Activated CD4-positive, alpha-beta T cell treated with anti-CD3 and anti-CD28 coated beads for 36 hours (primary cell): ENCODE results near the gene TSPAN3. TPM values are rescaled to one million over a fixed set of nuclear protein-coding genes. Genes with fewer than 3 reads are reported as not detected.
A peak's percentile ranks its signal among the peaks of the same experiment; 100 is the strongest.

Source experiments
- ATAC-seq: fragments of 200-7000 bp; cut with Tn5 transposase; one replicate; pipeline ENCODE4 v1.10.0; 2021; ENCODE audit warnings: mild to moderate bottlenecking, moderate library complexity
- CTCF ChIA-PET: fragments of 350-600 bp; sonication (Branson Sonifier 250); formaldehyde crosslinking; loops from one replicate; lab custom pipeline; 2021; ENCODE audit warnings: antibody characterized with exemption; lab: Charles Lee
- POLR2A ChIA-PET: fragments of 350-600 bp; sonication (Branson Sonifier 250); formaldehyde crosslinking; loops from one replicate; lab custom pipeline; 2021; ENCODE audit warnings: antibody characterized with exemption, inconsistent platforms; lab: Charles Lee
- DNase-seq: peaks from one replicate; pipeline ENCODE4 v3.0.0-alpha.2; 2020
- H3K27ac Mint-ChIP-seq: one replicate; pipeline ENCODE4 v1.8.0; 2021; ENCODE audit warnings: mixed read lengths
- H3K27me3 Mint-ChIP-seq: one replicate; pipeline ENCODE4 v1.8.0; 2021; ENCODE audit warnings: mixed read lengths
- H3K36me3 Mint-ChIP-seq: one replicate; pipeline ENCODE4 v1.8.0; 2021; ENCODE audit warnings: low read depth, mixed read lengths
- H3K4me1 Mint-ChIP-seq: one replicate; pipeline ENCODE4 v1.8.0; 2021; ENCODE audit warnings: mixed read lengths
- H3K4me3 Mint-ChIP-seq: one replicate; pipeline ENCODE4 v1.8.0; 2021; ENCODE audit warnings: mild to moderate bottlenecking, moderate library complexity, mixed read lengths
- H3K9me3 Mint-ChIP-seq: one replicate; pipeline ENCODE4 v1.8.0; 2021; ENCODE audit warnings: low read depth, mixed read lengths
- intact Hi-C, 2 experiments: fragments of 100-400 bp; cut with DNase I in 1 of 2; cut with micrococcal nuclease in 1 of 2; formaldehyde crosslinking; loops; one replicate each; pipeline versions ENCODE4 v1.14.2 to v1.15.1; 2022 to 2024; cut with DNase I, micrococcal nuclease
- total RNA-seq, 2 experiments: library from RNA; stranded (reverse); gene quantifications; one replicate each; pipeline ENCODE4 v1.2.3, GENCODE V29; 2021

Gene TSPAN3
- total RNA-seq, 2 experiments from 2014 or later: 26.2 to 28.4 TPM

- ChIA-PET CTCF (no interaction called here), POLR2A (no interaction called here)
- H3K4me3 Mint-ChIP-seq: no peak overlapping the region
- no peaks in the 10 kb centered on the region for H3K9me3 Mint-ChIP-seq
- H3K27ac Mint-ChIP-seq: no peak overlapping the region
- H3K27me3 Mint-ChIP-seq: no peaks in the 10 kb centered on the region
- DNase-seq: no peak
- intact Hi-C loops: no loop called here
- ATAC-seq: no peak
- H3K4me1 Mint-ChIP-seq: peaks cover 23% of the 10 kb centered on the region
- H3K36me3 Mint-ChIP-seq: peaks cover 15% of the 10 kb centered on the region
Measured at GRCh38 chr15:77053709-77054108, 17.2 kb downstream of the TSPAN3 start.

DNA sequence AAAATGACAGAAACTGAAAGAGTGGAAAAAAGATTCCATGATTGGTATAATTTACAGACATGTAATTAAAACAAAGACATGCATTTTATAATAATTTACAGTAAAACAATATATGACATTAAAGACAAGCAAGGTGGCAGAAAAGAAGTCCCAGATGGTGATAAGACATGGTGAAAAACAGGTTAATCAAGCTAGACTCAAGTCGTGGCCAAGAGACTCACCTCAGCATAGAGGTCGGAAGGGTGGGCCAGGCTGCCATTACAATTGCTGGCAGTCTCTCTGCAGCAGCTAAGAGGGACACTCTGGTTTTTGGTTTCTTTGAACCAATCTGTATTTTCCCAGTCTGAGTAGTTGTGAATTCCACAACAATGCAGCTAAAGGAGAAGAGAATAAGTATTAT, 18.4 kb downstream of the TSPAN3 start:
- CTCF ChIA-PET: interaction anchor here (0.6 to 4.5 kb wide), 3 partner anchors 18 to 79 kb away, joined by 3 to 22 read pairs (median 4); no protein-coding TSS in a partner anchor
- Mint-ChIP-seq H3K27ac (no peak overlapping the region), H3K9me3 (no peaks in the 10 kb centered on the region), H3K4me1 (peaks cover 15% of the 10 kb centered on the region), H3K27me3 (no peaks in the 10 kb centered on the region), H3K4me3 (no peak overlapping the region), H3K36me3 (peaks cover 15% of the 10 kb centered on the region)
- intact Hi-C loops: no loop called here
- POLR2A ChIA-PET: no interaction called here
- DNase-seq (no peak), ATAC-seq (no peak)

GRCh38 chr15:77048135-77048876, 22.6 kb downstream of the TSPAN3 start:
- ChIA-PET POLR2A (no interaction called here), CTCF (interaction anchor here (1.8 kb wide), 1 partner anchor 72 kb away, joined by 5 read pairs; no protein-coding TSS in a partner anchor)
- peaks cover 34% of the 10 kb centered on the region for H3K36me3 Mint-ChIP-seq
- H3K9me3 Mint-ChIP-seq: no peaks in the 10 kb centered on the region
- intact Hi-C loops: no loop called here
- no peak overlapping the region for H3K27ac Mint-ChIP-seq
- H3K4me1 Mint-ChIP-seq: no peaks in the 10 kb centered on the region
- H3K4me3 Mint-ChIP-seq: no peak overlapping the region
- DNase-seq: no peak
- ATAC-seq: no peak
- H3K27me3 Mint-ChIP-seq: no peaks in the 10 kb centered on the region

DNA sequence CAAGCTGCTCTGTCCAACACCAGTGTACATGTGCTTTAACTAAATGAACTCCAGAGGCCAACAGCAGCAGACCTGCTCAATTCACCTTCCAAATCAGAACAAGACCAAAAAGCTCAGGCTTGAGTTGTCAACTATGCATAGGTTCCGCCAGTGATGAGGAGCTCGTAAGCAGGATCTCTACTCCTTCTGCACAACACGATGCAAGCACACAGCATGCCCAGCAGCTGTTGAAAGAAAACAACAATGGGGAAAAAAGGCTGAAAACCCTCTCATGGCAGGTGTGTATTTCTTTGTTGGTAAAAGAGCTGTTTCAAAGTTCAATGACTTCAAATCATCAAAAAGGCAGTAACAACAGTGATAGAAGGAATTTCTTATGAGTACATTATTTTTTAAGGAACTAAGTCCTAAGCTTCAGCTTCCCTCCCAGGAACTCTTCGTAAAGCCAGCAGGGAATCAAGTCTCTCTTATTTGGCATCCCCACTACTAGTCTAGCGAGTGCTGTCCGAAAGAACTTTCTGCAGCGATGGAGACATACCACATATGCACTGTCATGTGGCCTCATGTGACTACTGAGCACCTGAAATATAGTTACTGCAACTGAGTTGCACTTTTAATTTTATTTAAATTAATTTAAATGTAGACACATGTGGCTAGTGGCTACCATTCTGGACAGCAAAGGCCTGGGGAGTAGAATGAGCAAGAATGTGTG, 24.1 kb downstream of the TSPAN3 start:
- POLR2A ChIA-PET: interaction anchor here (0.6 kb wide), 1 partner anchor 710 kb away, joined by 3 read pairs; no protein-coding TSS in a partner anchor
- Mint-ChIP-seq H3K36me3 (peaks cover 36% of the 10 kb centered on the region), H3K27ac (no peak overlapping the region), H3K27me3 (no peaks in the 10 kb centered on the region), H3K4me1 (no peaks in the 10 kb centered on the region), H3K4me3 (no peak overlapping the region), H3K9me3 (no peaks in the 10 kb centered on the region)
- intact Hi-C loops: no loop called here
- ATAC-seq (no peak), DNase-seq (no peak)
- CTCF ChIA-PET: interaction anchor here (0.6 to 2.1 kb wide), 9 partner anchors 11 to 496 kb away, joined by 3 to 10 read pairs (median 4); no protein-coding TSS in a partner anchor

GRCh38 chr15:77045985-77046384, 24.9 kb downstream of the TSPAN3 start:
- no peak for DNase-seq
- no peak overlapping the region for H3K4me3 Mint-ChIP-seq
- ChIA-PET POLR2A (no interaction called here), CTCF (interaction anchor here (0.6 to 2.1 kb wide), 9 partner anchors 11 to 1124 kb away, joined by 3 to 10 read pairs (median 4); no protein-coding TSS in a partner anchor)
- H3K9me3 Mint-ChIP-seq: no peaks in the 10 kb centered on the region
- peaks cover 36% of the 10 kb centered on the region for H3K36me3 Mint-ChIP-seq
- H3K4me1 Mint-ChIP-seq: no peaks in the 10 kb centered on the region
- H3K27me3 Mint-ChIP-seq: no peaks in the 10 kb centered on the region
- intact Hi-C loops: no loop called here
- no peak for ATAC-seq
- H3K27ac Mint-ChIP-seq: no peak overlapping the region

GRCh38 chr15:77044228-77045042, 26.5 kb downstream of the TSPAN3 start:
- no peak overlapping the region for H3K4me3 Mint-ChIP-seq
- H3K9me3 Mint-ChIP-seq: no peaks in the 10 kb centered on the region
- peaks cover 2% of the 10 kb centered on the region for H3K4me1 Mint-ChIP-seq
- H3K36me3 Mint-ChIP-seq: peaks cover 48% of the 10 kb centered on the region
- no peak overlapping the region for H3K27ac Mint-ChIP-seq
- intact Hi-C loops: no loop called here
- ChIA-PET CTCF (interaction anchor here (1.0 to 1.2 kb wide), 2 partner anchors 13 to 37 kb away, joined by 3 to 5 read pairs; no protein-coding TSS in a partner anchor), POLR2A (no interaction called here)
- no peak for ATAC-seq
- no peaks in the 10 kb centered on the region for H3K27me3 Mint-ChIP-seq
- DNase-seq: no peak

- ATAC-seq (no peak), DNase-seq (no peak)
- CTCF ChIA-PET: interaction anchor here (0.6 to 1.2 kb wide), 2 partner anchors 36 to 69 kb away, joined by 3 read pairs; no protein-coding TSS in a partner anchor
- POLR2A ChIA-PET: no interaction called here
- Mint-ChIP-seq H3K4me3 (no peak overlapping the region), H3K27ac (no peak overlapping the region), H3K27me3 (no peaks in the 10 kb centered on the region), H3K36me3 (peaks cover 56% of the 10 kb centered on the region), H3K4me1 (peaks cover 2% of the 10 kb centered on the region), H3K9me3 (no peaks in the 10 kb centered on the region)
- intact Hi-C loops: no loop called here
Measured at GRCh38 chr15:77042955-77043920, 27.7 kb downstream of the TSPAN3 start.

GRCh38 chr15:77042245-77042919, 28.5 kb downstream of the TSPAN3 start:
- H3K36me3 Mint-ChIP-seq: peaks cover 62% of the 10 kb centered on the region
- CTCF ChIA-PET: interaction anchor here (0.6 kb wide), 2 partner anchors 9 to 69 kb away, joined by 3 to 4 read pairs; no protein-coding TSS in a partner anchor

DNA sequence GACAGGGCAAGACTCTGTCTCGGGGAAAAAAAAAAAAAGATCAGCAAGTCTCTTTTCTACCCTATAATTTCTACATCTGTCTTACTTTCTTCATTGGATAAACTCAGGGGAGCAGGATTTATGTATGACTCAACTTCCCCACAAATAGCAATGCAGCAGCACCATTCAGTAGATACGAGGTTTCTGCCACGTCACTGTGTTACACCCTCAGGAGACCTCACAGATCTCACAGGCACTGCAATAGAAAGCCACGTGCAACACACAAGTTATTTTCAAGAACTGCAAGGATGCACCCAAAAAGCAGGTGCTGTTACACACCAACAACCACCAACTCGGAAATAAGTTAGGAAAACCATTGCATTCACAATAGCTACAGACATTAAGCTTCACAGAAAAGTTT, 30.2 kb downstream of the TSPAN3 start:
- ATAC-seq (peak; percentile 21), DNase-seq (peak; percentile 17)
- Mint-ChIP-seq H3K9me3 (no peaks in the 10 kb centered on the region), H3K27ac (peak overlapping the region; percentile 19), H3K27me3 (no peaks in the 10 kb centered on the region), H3K4me3 (no peak overlapping the region), H3K4me1 (peaks cover 2% of the 10 kb centered on the region), H3K36me3 (peaks cover 67% of the 10 kb centered on the region)
- ChIA-PET POLR2A (interaction anchor here (0.6 to 0.8 kb wide), 2 partner anchors 39 to 67 kb away, joined by 3 to 5 read pairs; no protein-coding TSS in a partner anchor), CTCF (interaction anchor here (0.8 to 1.1 kb wide), 2 partner anchors 17 to 503 kb away, joined by 3 to 5 read pairs; no protein-coding TSS in a partner anchor)
- intact Hi-C loops: no loop called here

More at GRCh38 chr15:77042245-77042919, 28.5 kb downstream of the TSPAN3 start:
- ATAC-seq: no peak
- POLR2A ChIA-PET: interaction anchor here (0.8 kb wide), 1 partner anchor 29 kb away, joined by 3 read pairs; the partner anchor contains the start of gene TSPAN3
- intact Hi-C loops: no loop called here
- Mint-ChIP-seq H3K9me3 (no peaks in the 10 kb centered on the region), H3K4me1 (peaks cover 2% of the 10 kb centered on the region), H3K4me3 (no peak overlapping the region), H3K27ac (no peak overlapping the region), H3K27me3 (no peaks in the 10 kb centered on the region)
- DNase-seq: no peak
